NCI-H146 (cell line): ENCODE results near the gene VPS13C.

ENCODE experiments used
- DNase-seq: peaks from one replicate; lab custom pipeline; 2025; lab: John Stamatoyannopoulos, UW

Gene VPS13C

DNA sequence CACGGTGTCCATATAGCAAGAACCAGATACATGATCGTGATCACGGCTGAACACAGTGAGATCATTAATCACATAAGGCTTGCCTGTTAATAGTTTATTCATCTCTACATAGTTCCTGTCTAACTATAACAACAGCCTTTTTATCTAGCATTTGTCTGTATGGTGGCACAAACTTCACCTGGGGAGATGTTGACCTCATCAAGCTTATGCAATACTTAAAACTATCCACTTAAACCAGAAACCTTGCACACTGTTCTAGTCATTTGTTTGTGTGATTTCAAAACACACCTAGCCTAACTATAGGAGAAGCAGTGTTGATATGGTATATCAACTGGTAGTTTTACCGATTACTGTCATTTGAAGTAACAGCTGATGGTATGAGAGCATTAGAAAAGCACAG is 124.8 kb downstream of the VPS13C start:
- DNase-seq: no peak

DNA sequence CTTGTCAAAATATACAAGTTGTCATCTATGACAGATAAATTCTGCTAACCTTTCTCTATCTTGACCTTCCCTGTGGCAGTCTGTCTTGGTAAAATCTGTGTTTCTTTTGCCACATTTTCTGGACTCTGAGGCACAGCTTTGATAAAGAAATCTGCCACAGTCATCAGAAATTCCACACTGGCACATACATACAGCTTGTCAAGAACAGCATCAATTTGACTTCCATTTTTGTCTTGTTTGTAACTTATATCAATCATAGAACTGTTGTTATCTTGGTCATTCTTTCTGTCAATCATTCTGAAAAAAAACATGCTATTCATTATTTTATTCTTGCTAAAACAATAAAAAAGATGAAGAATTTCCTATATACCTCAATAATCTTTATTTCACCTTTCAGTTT is 130.8 kb downstream of the VPS13C start:
- no peak for DNase-seq

GRCh38 chr15:61923173-61923572 is 137.1 kb downstream of the VPS13C start:
- no peak for DNase-seq

DNA sequence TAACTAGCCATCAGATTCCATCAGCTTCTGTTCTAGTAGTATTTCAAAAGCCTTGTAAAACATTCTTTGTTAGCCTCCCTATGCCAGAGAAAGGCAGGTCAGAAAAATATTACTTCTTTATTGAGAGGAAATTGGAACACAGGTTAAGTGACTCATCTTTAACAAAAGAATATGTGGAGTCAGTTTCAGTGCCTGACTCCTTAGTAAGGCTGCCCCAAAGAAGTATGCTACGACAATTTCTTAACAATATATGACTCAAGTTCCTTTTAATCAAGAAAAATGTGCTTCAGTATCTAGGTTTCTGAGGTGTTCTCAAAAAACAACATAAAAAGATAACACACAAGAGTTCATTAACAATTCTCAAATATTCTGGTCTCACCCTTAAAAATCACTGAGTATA is 139.2 kb downstream of the VPS13C start:
- DNase-seq: no peak

GRCh38 chr15:61917457-61917856 is 142.8 kb downstream of the VPS13C start:
- no peak for DNase-seq

GRCh38 chr15:61916104-61916503 is 144.1 kb downstream of the VPS13C start:
- DNase-seq: peak; percentile 4

- DNase-seq: no peak
Observed at GRCh38 chr15:61915640-61916039, 144.6 kb downstream of the VPS13C start.

GRCh38 chr15:61910839-61911369 is 149.3 kb downstream of the VPS13C start:
- no peak for DNase-seq

- DNase-seq: no peak
Observed at GRCh38 chr15:61908241-61908640, 152.0 kb downstream of the VPS13C start.

DNA sequence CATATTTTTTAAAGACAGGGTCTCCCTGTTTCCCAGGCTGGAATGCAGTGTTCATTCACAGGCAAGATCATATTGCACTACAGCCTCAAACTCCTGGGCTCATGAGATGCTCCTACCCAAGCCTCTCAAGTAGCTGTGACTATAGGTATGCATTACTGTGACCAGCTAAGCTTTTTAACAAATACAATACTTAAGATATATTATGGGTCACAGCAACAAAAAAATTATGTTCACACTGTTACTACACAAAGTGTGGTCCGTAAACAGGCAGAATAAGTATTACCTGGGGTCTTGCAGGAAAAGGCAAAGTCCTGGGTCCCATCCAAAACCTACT is 152.5 kb downstream of the VPS13C start:
- no peak for DNase-seq

DNA sequence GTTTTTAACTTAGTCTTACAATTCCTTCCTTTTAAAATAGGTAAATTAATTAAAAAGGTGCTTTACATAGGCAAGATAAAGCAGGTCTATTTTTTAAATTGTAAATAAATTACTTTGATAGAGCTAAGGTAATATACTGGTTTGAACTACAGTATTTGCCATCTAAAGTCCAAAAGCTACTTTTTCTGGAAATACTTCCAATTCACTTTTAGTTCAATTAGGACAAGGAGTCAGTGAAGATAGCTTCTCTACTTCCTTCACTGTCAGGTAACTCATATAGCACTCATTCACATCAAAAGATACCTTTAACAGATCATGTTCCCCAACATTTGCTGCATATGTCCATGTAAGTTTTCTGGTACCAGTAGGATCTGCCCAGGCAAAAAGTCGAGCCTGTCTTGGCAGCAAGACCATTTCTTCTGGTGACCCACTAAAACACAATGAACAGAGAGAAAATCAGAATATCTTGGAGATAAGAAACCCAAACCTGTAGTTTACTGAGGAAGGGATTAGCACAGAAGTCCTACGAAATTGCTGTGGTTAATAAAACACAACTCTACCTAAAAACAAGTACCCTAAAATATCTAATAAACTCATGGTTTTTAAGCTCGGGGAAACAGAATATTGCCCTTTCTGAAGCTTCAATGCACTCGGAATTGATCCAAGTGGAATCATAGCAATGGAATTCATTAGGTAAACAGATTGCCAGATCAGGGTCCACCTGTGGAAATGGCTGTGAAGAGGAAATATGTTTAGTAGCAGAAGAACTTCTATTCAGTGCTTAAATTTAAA is 153.1 kb downstream of the VPS13C start:
- no peak for DNase-seq

- DNase-seq: no peak
Observed at GRCh38 chr15:61893146-61893545, 167.1 kb downstream of the VPS13C start.

DNA sequence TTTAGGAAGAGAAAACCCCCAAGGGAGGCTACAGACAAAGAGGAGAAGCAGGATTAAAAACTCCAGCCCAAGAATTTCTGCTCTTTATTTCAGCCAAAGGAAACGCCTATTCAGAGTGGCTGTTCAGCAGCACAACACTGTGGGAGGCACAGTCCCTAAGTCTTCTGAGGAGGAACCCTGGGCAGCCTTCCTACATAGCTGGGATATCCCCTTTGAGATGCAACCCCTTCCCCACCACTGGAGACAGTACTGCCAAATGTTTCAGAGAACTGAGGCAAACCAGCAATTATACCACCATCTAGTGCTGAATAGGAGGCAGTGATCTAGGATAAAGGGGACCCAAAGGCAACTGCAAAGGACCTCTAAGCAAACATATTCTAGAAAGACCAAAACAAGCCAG is 168.1 kb downstream of the VPS13C start:
- DNase-seq: no peak

DNA sequence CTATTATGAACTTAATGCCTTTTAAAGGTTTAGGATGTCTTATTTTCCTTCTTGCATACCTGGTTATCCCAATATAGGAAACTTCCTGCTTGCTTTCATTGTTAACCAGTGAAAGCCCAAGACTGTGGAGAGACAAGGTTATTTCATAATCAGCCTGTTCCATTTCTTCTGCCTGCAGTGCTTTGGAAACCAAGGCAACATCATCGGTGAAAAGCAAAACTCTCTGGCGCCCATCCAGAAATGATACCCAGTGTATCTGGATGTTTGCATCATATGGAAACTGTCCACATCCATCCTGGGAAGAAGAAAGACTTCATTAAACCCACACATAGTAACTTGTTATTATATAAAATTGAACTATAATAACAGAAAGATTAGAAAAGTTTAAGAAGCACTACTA is 170.1 kb downstream of the VPS13C start:
- DNase-seq: no peak

DNA sequence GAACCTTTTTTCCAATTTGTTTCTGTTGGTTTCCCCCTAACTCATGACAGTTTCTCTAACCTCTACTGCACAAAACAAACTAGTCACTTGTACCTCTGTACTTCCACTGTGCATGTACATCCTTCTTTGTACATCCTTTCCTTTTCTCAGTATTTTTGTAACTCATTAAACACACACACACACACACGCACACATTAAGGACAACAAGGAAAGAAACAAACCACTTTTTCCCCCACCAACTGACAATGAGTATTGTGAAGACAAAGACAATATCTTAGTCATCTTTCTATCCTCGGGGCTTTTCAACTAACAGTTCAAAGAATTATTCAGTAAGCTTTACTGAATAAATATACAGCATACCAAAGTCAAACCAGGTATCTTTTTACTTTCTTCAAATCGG is 170.5 kb downstream of the VPS13C start:
- DNase-seq: no peak

DNA sequence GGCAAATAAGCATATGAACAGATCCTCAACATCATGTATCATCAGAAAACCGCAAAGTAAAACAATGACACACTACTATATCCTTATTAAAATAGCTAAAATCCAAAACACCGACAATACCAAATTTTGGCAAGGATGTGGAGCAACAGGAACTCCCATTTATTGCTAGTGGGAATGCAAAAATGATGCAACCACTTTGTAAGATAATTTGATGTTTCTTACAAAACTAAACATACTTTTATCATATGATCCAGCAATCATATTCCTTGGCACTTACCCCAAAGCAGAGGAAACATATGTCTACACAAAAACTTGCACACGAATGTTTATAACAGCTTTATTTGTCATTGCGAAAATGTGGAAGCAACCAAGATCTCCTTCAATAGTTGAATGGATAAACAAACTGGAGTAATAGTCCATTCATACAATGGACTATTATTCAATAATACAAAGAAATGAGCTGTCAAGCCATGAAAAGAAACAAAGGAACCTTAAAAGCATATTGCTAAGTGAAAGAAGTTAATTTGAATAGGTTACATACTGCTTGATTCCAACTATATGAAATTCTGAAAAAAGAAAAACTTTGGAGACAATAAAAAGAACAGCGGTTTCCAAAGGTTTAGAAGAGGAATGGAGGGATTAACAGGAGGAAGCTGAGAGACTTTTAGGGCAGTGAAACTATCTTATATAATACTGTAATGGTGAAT is 172.0 kb downstream of the VPS13C start:
- DNase-seq: no peak

DNA sequence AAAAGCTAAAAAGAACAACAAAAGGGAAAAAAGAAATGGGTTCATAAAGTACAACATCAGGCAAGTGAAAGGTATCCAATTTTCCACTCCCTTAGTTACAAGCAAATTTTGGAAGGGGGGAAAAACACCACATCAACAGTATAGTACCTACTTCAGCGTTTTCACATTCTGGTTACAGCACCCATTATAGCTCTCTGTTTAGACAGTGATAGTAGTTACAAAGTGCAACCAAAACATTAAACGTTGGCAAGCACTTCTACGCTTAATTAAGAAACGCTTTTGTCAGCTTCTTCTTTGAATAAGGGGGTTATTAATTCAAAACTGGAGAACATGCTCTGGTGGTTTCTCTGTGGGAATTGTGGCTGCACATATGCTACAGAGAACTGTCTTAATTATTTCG is 180.2 kb downstream of the VPS13C start:
- no peak for DNase-seq

DNA sequence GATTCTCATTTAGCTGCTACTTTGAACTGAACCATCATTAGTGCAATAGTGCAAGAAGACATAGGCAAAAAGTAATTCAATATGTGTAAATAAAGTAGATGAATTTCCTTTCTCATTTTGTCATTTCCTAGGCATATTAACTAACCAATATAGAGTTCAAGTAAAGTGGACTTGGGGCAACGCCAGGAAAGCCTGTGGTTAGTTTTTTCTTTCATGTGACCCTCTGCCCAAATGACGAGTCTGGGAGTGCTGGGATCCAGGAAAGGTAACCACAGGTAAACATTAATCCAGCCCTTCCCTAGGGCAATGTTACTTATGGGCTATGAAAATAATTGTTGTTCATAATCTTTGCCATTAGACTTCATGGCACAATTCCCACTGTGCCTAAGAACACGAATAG is 181.0 kb downstream of the VPS13C start:
- peak; percentile 7 for DNase-seq

DNA sequence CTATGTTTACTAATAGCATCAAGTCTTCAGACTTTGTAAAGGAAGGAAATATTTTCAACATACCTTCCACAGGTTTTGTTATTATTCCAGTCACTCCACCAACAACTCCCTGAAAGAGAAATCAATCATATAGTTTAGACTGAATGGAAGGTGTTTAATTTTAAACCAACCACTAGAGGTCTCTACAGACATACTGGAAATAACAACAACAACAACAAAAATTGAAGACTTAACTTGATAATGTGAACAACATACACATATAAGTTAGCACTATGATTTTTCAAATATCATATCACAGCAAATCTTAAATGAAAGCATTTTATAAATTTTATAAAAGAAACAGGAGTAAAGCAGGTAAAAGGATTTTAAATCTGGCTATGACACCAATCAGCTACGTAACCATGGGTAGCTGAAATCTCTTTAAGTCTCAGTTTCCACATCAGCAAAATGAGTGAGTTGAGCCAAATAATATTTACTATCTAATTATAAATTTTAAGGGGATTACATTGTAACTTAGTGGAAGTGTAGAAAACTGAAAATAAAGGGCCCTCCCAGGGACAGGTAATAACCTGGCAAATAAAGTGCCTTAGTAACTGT is 188.2 kb downstream of the VPS13C start:
- DNase-seq: peak; percentile 4

DNA sequence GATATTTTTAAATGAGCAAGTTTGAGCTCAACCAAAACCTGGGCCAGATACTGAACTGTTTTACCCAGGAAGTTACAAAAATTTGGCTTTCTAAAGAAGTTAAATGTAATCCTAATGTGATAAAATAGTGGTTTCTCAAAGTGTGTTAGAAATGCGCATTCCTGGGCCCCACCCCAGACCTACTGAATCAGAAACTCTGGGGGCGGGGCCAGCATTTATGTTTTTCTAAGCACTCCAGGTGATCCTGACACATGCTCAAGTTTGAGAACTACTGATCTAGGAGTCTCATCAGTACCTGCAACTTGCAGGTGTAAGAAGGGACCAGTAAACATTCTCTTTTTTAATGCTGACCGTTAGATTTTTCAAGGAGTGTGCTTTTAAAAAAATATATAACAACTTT is 190.6 kb downstream of the VPS13C start:
- no peak for DNase-seq

- no peak for DNase-seq
Observed at GRCh38 chr15:61861962-61862361, 198.3 kb downstream of the VPS13C start.

GRCh38 chr15:61857169-61857829 is 202.9 kb downstream of the VPS13C start:
- DNase-seq: no peak

DNA sequence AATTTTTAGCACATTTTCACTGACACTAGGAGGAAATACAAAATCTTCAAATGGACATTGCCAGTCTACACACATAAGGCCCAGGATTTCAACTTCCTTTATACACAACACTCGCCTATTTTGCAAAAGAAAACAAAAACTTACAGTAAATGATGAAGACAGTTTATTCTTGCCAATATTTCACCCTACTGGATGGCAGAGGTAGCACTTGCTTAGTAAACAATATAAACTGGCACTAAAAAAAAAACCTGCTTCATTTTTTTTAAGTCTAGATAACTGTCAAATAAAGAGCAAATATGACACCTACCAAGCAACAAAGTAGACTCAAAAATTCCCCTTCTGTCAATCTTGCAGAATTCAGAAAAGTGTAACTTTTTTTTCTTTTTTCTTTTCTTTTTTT is 204.0 kb downstream of the VPS13C start:
- no peak for DNase-seq
